Osteocyte (in vitro differentiated cells): ENCODE results near the gene NBAS. TPM values are rescaled to one million over a fixed set of nuclear protein-coding genes. Genes with fewer than 3 reads are reported as not detected.

ENCODE experiments used
- DNase-seq: peaks from one replicate; pipeline ENCODE4 v3.0.0; 2021; ENCODE audit warnings: mixed read lengths; ENCODE audit not compliant: unreplicated experiment; ENCODE audit errors: extremely low spot score
- H3K27ac Mint-ChIP-seq: one replicate; pipeline ENCODE4 v1.8.0; 2021; ENCODE audit warnings: mild to moderate bottlenecking, mixed read lengths; ENCODE audit not compliant: unreplicated experiment
- H3K27me3 Mint-ChIP-seq: one replicate; pipeline ENCODE4 v1.8.0; 2021; ENCODE audit warnings: mixed read lengths; ENCODE audit not compliant: unreplicated experiment
- H3K36me3 Mint-ChIP-seq: one replicate; pipeline ENCODE4 v1.8.0; 2021; ENCODE audit warnings: mixed read lengths; ENCODE audit not compliant: unreplicated experiment
- H3K4me1 Mint-ChIP-seq: one replicate; pipeline ENCODE4 v1.8.0; 2021; ENCODE audit warnings: mixed read lengths; ENCODE audit not compliant: unreplicated experiment
- H3K4me3 Mint-ChIP-seq: one replicate; pipeline ENCODE4 v1.8.0; 2021; ENCODE audit warnings: mild to moderate bottlenecking, moderate library complexity, mixed read lengths; ENCODE audit not compliant: unreplicated experiment
- H3K9me3 Mint-ChIP-seq: one replicate; pipeline ENCODE4 v1.8.0; 2021; ENCODE audit warnings: mixed read lengths; ENCODE audit not compliant: unreplicated experiment
- CTCF ChIP-seq: fragments of 200-600 bp; sonication (generic); IDR thresholded peaks from 2 replicates; pipeline ENCODE4 v1.5.0; 2021; ENCODE audit warnings: antibody characterized with exemption, mild to moderate bottlenecking, moderate library complexity
- total RNA-seq: library from RNA; stranded (reverse); gene quantifications from 2 replicates; pipeline ENCODE4 v1.2.1, GENCODE V29; 2021

The NBAS gene
- total RNA-seq, 1 donor from 2014 or later: 43.6 TPM

DNA sequence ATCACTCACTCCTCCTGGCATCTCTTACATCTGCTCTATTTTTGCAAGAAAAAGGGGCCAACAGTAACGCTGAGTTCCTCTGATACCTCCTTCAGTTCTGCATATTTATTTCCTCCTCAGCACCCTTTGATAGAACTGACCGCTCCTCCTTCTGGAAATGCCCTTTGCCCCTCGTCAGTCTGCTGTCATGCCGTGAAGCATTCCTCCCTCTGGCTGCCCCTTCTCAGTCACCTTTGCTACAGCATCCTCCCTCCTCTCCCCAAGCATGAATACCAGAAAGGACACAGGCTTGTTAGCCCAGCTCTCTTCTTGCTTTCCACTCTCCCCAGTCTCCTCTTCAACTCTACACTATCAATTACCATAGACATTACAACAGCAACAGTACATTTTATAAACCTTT, 135.4 kb downstream of the NBAS start:
- Mint-ChIP-seq H3K27ac (no peak overlapping the region), H3K4me1 (no peaks in the 10 kb centered on the region), H3K27me3 (no peaks in the 10 kb centered on the region), H3K9me3 (no peaks in the 10 kb centered on the region), H3K36me3 (peaks cover 7% of the 10 kb centered on the region), H3K4me3 (no peak overlapping the region)
- TF ChIP-seq CTCF: no peak
- DNase-seq: no peak

- Mint-ChIP-seq H3K27me3 (no peaks in the 10 kb centered on the region), H3K4me1 (no peaks in the 10 kb centered on the region), H3K4me3 (no peak overlapping the region), H3K36me3 (peaks cover 12% of the 10 kb centered on the region), H3K27ac (no peak overlapping the region), H3K9me3 (no peaks in the 10 kb centered on the region)
- no peak for TF ChIP-seq CTCF
- no peak for DNase-seq
These were observed 139.4 kb downstream of the NBAS start for GRCh38 chr2:15421753-15422152.

DNA sequence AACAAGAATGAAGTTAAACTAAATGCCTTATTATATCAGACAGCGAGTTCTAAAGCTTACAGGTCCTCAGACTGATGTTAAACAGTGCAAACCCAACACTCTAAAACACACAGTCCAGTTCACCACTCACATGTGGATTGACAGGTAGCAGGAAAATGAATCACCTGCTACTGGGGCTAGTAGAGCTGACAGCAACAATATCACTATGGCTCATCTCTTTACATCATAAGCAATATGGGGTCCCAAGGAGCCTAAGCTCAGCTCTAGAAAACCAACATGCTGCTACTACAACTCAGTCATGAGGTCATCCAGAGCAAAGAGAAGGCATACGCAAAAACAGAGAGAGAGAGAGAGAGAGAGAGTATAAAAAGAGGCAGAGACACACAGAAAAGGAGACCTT, 145.4 kb downstream of the NBAS start:
- Mint-ChIP-seq H3K27me3 (no peaks in the 10 kb centered on the region), H3K4me1 (no peaks in the 10 kb centered on the region), H3K4me3 (no peak overlapping the region), H3K27ac (no peak overlapping the region), H3K36me3 (peaks cover 33% of the 10 kb centered on the region), H3K9me3 (no peaks in the 10 kb centered on the region)
- no peak for DNase-seq
- TF ChIP-seq CTCF: no peak

DNA sequence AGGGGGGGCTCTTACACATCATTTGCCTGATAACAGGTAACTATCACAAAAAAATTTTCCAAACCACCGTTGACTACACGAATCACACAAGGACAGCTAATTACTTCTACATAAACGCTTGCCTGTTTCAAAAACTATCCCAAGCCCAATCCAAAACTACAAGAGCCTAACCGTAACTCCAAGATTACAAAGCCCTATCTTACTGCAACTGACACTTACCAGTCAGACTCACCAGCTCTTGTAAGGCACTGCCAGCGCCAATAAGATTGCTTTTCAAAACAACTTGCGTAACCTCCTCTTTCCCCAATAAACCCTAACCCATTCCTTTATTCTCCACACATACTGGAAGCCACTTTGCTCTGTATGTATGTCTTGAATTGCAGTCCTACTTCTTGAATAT, 148.4 kb downstream of the NBAS start:
- Mint-ChIP-seq H3K9me3 (peaks cover 3% of the 10 kb centered on the region), H3K36me3 (peaks cover 32% of the 10 kb centered on the region)
- TF ChIP-seq CTCF: no peak

GRCh38 chr2:15412309-15412708, 148.8 kb downstream of the NBAS start:
- Mint-ChIP-seq H3K27ac (no peak overlapping the region), H3K9me3 (peaks cover 3% of the 10 kb centered on the region), H3K27me3 (no peaks in the 10 kb centered on the region), H3K4me3 (no peak overlapping the region), H3K36me3 (peaks cover 32% of the 10 kb centered on the region), H3K4me1 (no peaks in the 10 kb centered on the region)
- DNase-seq: no peak
- no peak for TF ChIP-seq CTCF

More for the DNA sequence above, 148.4 kb downstream of the NBAS start:
- DNase-seq: no peak
- Mint-ChIP-seq H3K27me3 (no peaks in the 10 kb centered on the region), H3K4me1 (no peaks in the 10 kb centered on the region), H3K4me3 (no peak overlapping the region), H3K27ac (no peak overlapping the region)
